GM12878 (cell line): ENCODE data around the gene FNDC3A. TPM values are rescaled to one million over a fixed set of nuclear protein-coding genes. Genes with fewer than 3 reads are reported as not detected.

Experiments used
- ATAC-seq: fragments of 200-7000 bp; cut with Tn5 transposase; 3 replicates; pipeline ENCODE4 v1.9.1; 2020; ENCODE audit warnings: mild to moderate bottlenecking, moderate library complexity
- BruUV-seq: library from RNA; stranded (reverse); fragments of 400-500 nt; replicated peaks from 2 replicates; lab custom pipeline; 2021; lab: Mats Ljungman, UMichigan
- CTCF ChIA-PET: fragments of 300-600 bp; sonication (Branson Sonifier 250); formaldehyde crosslinking; extraction: SDS; loops from one replicate; lab custom pipeline; 2021; ENCODE audit warnings: inconsistent platforms; lab: Yijun Ruan, JAX
- POLR2A ChIA-PET: fragments of 350-600 bp; formaldehyde crosslinking; extraction: SDS; loops from one replicate; lab custom pipeline; 2021; ENCODE audit warnings: inconsistent platforms; lab: Charles Lee
- RAD21 ChIA-PET: fragments of 300-600 bp; sonication (Branson Sonifier 250); formaldehyde crosslinking; loops from one replicate; lab custom pipeline; 2023; ENCODE audit warnings: antibody characterized with exemption; ENCODE audit not compliant: unreplicated experiment; lab: Charles Lee
- SMC1A ChIA-PET: fragments of 300-600 bp; sonication (Branson Sonifier 250); formaldehyde crosslinking; loops from one replicate; lab custom pipeline; 2023; ENCODE audit not compliant: unreplicated experiment, uncharacterized antibody; lab: Charles Lee
- DNase-seq: peaks from one replicate; pipeline ENCODE4 v3.0.0-alpha.2; 2011; ENCODE audit warnings: low read depth, low spot score
- FAIRE-seq: peaks from 3 replicates; lab custom pipeline; 2011; peaks lifted over from hg19 to GRCh38; lab: Jason Lieb, UNC
- H2AFZ ChIP-seq: 2 replicates; pipeline ENCODE4 v1.6.0; 2011; ENCODE audit warnings: low read depth, low read length, control low read depth; ENCODE audit not compliant: control insufficient read depth
- H3K27ac ChIP-seq: 2 replicates; pipeline ENCODE4 v1.5.1; 2011; ENCODE audit warnings: control low read depth; ENCODE audit not compliant: control insufficient read depth, insufficient read depth
- H3K27me3 ChIP-seq, 2 experiments: replicated peaks in 1 of 2; 2 replicates each; pipeline versions ENCODE4 v1.6.0 to v1.6.1; 2011; ENCODE audit warnings: low read length in 1 of 2; ENCODE audit not compliant: control insufficient read depth in 2 of 2, insufficient read depth in 2 of 2
- H3K36me3 ChIP-seq, 2 experiments: 2 replicates each; pipeline ENCODE4 v1.5.1; 2011; ENCODE audit warnings: low read length in 1 of 2; ENCODE audit not compliant: control insufficient read depth in 2 of 2, insufficient read depth in 2 of 2
- H3K4me1 ChIP-seq: 2 replicates; pipeline ENCODE4 v1.6.1; 2011; ENCODE audit warnings: mild to moderate bottlenecking, low read length, moderate library complexity, mixed read lengths; ENCODE audit not compliant: control insufficient read depth, insufficient read depth
- H3K4me2 ChIP-seq: 2 replicates; pipeline ENCODE4 v1.6.0; 2011; ENCODE audit warnings: control low read depth; ENCODE audit not compliant: control insufficient read depth, insufficient read depth
- H3K4me3 ChIP-seq: fragments of 200-600 bp; sonication (generic); 2 replicates; pipeline ENCODE4 v1.5.1; 2016
- H3K79me2 ChIP-seq: 2 replicates; pipeline ENCODE4 v1.6.0; 2011; ENCODE audit warnings: low read length; ENCODE audit not compliant: control insufficient read depth, insufficient read depth
- H3K9ac ChIP-seq: 2 replicates; pipeline ENCODE4 v1.8.0; 2011; ENCODE audit warnings: low read length, control low read depth, mixed read lengths; ENCODE audit not compliant: control insufficient read depth, insufficient read depth
- H3K9me3 ChIP-seq: replicated peaks from 3 replicates; pipeline ENCODE4 v1.5.1; 2011; ENCODE audit warnings: mild to moderate bottlenecking, low read length; ENCODE audit not compliant: control insufficient read depth, insufficient read depth
- H4K20me1 ChIP-seq: 2 replicates; pipeline ENCODE4 v1.6.0; 2011; ENCODE audit not compliant: control insufficient read depth, insufficient read depth
- CREB1 ChIP-seq: IDR thresholded peaks from 2 replicates; pipeline ENCODE4 v1.6.1; 2012; ENCODE audit warnings: low read depth, mild to moderate bottlenecking, inconsistent platforms
- EZH2 ChIP-seq: IDR thresholded peaks from 2 replicates; pipeline ENCODE4 v1.6.1; 2012; ENCODE audit warnings: low read depth, mild to moderate bottlenecking, control low read depth, inconsistent platforms, low read length, borderline replicate concordance; ENCODE audit not compliant: control insufficient read depth
- HDGF ChIP-seq: fragments of 450-650 bp; IDR thresholded peaks from 2 replicates; pipeline ENCODE4 v1.6.1; 2016; ENCODE audit warnings: antibody characterized with exemption
- KAT2A ChIP-seq: conservative IDR thresholded peaks from 2 replicates; pipeline ENCODE4 v1.6.1; 2011; ENCODE audit warnings: low read depth, low read length; ENCODE audit not compliant: control insufficient read depth
- MXI1 ChIP-seq: fragments of 150-350 bp; IDR thresholded peaks from 2 replicates; pipeline ENCODE4 v1.6.1; 2011; ENCODE audit warnings: low read depth, mild to moderate bottlenecking, inconsistent platforms, low read length, improper control_type of control experiment
- POLR2AphosphoS5 ChIP-seq: IDR thresholded peaks from 2 replicates; pipeline ENCODE4 v1.6.1; 2011; ENCODE audit warnings: mild to moderate bottlenecking, low read length, inconsistent platforms
- SMAD5 ChIP-seq: IDR thresholded peaks from 2 replicates; pipeline ENCODE4 v1.6.1; 2016; ENCODE audit warnings: antibody characterized with exemption, low read depth
- STAT1 ChIP-seq: fragments of 450-650 bp; conservative IDR thresholded peaks from 2 replicates; pipeline ENCODE4 v1.6.1; 2014; ENCODE audit warnings: antibody characterized with exemption, mild to moderate bottlenecking
- TARDBP ChIP-seq: IDR thresholded peaks from 2 replicates; pipeline ENCODE4 v1.6.1; 2016; ENCODE audit warnings: borderline replicate concordance
- ZNF274 ChIP-seq: IDR thresholded peaks from one replicate; pipeline ENCODE4 v1.8.0; 2011; ENCODE audit not compliant: insufficient read length, insufficient read depth
- WGBS: methylation state at CpG from one replicate; pipeline ENCODE4 v1.1.6; 2016; ENCODE audit warnings: low lambda C conversion rate; ENCODE audit not compliant: insufficient replicate concordance, insufficient coverage; ENCODE audit errors: missing lambda C conversion rate; 5-methylcytosine and 5-hydroxymethylcytosine counted together
- in situ Hi-C: fragments of 300-500 bp; cut with MboI; formaldehyde crosslinking; loops from 9 replicates; pipeline ENCODE4 v1.14.3; 2018; ENCODE audit warnings: mixed read lengths
- intact Hi-C: fragments of 100-400 bp; cut with micrococcal nuclease; formaldehyde crosslinking; loops from one replicate; pipeline ENCODE4 v1.14.2; 2022; ENCODE audit not compliant: unreplicated experiment
- polyA plus RNA-seq, 11 experiments: library from polyadenylated mRNA; depleted of rRNA in 4 of 11; unstranded in 6 of 11; stranded (reverse) in 5 of 11; fragments of >200 nt; fragmentation: Nextera tagmentation in 4 of 11; fragmentation: Illumina TruSeq in 1 of 11; extraction: Ambion mirVana in 4 of 11; extraction: Trizol in 1 of 11; gene quantifications; 1 replicate in 1 of 11; 2 replicates in 10 of 11; pipeline versions ENCODE4 v1.2.1 to v1.2.3, GENCODE V29; 2011 to 2016; ENCODE audit warnings: inconsistent platforms in 2 of 11, missing spikeins in 2 of 11, low read depth in 1 of 11
- total RNA-seq, 4 experiments: library from RNA; depleted of rRNA in 3 of 4; stranded (reverse); fragments of >200 nt in 3 of 4; fragmentation: Illumina TruSeq in 1 of 4; extraction: Trizol in 1 of 4; gene quantifications; 2 replicates each; pipeline versions ENCODE4 v1.2.1 to v1.2.3, GENCODE V29; 2013 to 2021
- TF ChIP-seq, protein P1 (sequence below): fragments of 450-650 bp; IDR thresholded peaks from 2 replicates; pipeline ENCODE4 v1.6.1; 2018; ENCODE audit warnings: borderline replicate concordance, mild to moderate bottlenecking; ENCODE audit not compliant: partially characterized antibody
- TF ChIP-seq, protein P2 (sequence below): fragments of 450-650 bp; formaldehyde crosslinking; IDR thresholded peaks from 2 replicates; pipeline ENCODE4 v1.4.0; 2020; ENCODE audit warnings: mild to moderate bottlenecking, moderate library complexity
- TF ChIP-seq, protein P3 (sequence below): IDR thresholded peaks from 2 replicates; pipeline ENCODE4 v1.6.1; 2012; ENCODE audit warnings: low read length, inconsistent platforms
- TF ChIP-seq, protein P4 (sequence below): fragments of 450-650 bp; IDR thresholded peaks from 2 replicates; pipeline ENCODE4 v1.6.1; 2016; ENCODE audit warnings: mild to moderate bottlenecking

FNDC3A gene
- total and polyA plus RNA-seq, 10 of the 15 experiments (the other 5 are each of a cell fraction or from before 2014, with no cell fraction given), result 6.3 to 46.4 (median 22.8) TPM

DNA sequence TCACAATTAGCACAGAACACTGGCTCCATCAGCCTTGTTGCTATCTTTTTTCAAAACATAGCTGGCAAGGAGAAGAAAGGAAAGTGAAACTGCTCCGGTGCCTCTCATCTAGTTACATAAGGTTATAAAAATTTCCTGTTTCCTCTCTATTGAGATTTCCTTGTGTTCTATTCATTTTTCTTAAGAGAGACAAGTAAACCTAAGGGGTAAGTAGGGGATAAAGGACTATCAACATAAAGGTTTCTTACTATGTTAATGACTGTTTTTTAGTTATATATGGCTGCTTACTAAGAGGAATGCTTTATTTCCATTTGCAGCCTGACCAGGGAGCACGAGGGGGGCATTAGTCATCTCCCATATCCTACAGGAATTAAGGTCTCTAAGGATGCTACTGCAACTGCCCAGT is 171.2 kb downstream of the FNDC3A start:
- no peak overlapping the region for H3K27ac ChIP-seq
- in situ Hi-C loops (no loop called here), intact Hi-C loops (no loop called here)
- ChIA-PET SMC1A (interaction anchor here (1.6 kb wide), 1 partner anchor 21 kb away, joined by 4 read pairs; no protein-coding TSS in a partner anchor), RAD21 (no interaction called here), POLR2A (no interaction called here), CTCF (interaction anchor here (2.2 kb wide), 1 partner anchor 48 kb away, joined by 4 read pairs; no protein-coding TSS in a partner anchor)
- H3K27me3 ChIP-seq, result no peaks in the 10 kb centered on the region
- no peaks in the 10 kb centered on the region for H3K4me1 ChIP-seq
- H2AFZ ChIP-seq, result no peak overlapping the region
- no TSS peak for BruUV-seq
- H4K20me1 ChIP-seq, result no peaks in the 10 kb centered on the region
- 48% methylated on average over 2 of the region's 2 CpGs for WGBS
- H3K4me2 ChIP-seq, result peak overlapping the region; percentile 2; the same call in 1 of the 2 replicates
- no peaks in the 10 kb centered on the region for H3K79me2 ChIP-seq
- FAIRE-seq, result no peak
- TF ChIP-seq, protein P1, sequence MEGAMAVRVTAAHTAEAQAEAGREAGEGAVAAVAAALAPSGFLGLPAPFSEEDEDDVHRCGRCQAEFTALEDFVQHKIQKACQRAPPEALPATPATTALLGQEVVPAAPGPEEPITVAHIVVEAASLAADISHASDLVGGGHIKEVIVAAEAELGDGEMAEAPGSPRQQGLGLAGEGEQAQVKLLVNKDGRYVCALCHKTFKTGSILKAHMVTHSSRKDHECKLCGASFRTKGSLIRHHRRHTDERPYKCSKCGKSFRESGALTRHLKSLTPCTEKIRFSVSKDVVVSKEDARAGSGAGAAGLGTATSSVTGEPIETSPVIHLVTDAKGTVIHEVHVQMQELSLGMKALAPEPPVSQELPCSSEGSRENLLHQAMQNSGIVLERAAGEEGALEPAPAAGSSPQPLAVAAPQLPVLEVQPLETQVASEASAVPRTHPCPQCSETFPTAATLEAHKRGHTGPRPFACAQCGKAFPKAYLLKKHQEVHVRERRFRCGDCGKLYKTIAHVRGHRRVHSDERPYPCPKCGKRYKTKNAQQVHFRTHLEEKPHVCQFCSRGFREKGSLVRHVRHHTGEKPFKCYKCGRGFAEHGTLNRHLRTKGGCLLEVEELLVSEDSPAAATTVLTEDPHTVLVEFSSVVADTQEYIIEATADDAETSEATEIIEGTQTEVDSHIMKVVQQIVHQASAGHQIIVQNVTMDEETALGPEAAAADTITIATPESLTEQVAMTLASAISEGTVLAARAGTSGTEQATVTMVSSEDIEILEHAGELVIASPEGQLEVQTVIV, result no peak
- no peak for TF ChIP-seq STAT1
- no peak for TF ChIP-seq POLR2AphosphoS5
- no peak for TF ChIP-seq SMAD5
- no peak for TF ChIP-seq MXI1
- TF ChIP-seq ZNF274, result no peak
- TF ChIP-seq, protein P2, sequence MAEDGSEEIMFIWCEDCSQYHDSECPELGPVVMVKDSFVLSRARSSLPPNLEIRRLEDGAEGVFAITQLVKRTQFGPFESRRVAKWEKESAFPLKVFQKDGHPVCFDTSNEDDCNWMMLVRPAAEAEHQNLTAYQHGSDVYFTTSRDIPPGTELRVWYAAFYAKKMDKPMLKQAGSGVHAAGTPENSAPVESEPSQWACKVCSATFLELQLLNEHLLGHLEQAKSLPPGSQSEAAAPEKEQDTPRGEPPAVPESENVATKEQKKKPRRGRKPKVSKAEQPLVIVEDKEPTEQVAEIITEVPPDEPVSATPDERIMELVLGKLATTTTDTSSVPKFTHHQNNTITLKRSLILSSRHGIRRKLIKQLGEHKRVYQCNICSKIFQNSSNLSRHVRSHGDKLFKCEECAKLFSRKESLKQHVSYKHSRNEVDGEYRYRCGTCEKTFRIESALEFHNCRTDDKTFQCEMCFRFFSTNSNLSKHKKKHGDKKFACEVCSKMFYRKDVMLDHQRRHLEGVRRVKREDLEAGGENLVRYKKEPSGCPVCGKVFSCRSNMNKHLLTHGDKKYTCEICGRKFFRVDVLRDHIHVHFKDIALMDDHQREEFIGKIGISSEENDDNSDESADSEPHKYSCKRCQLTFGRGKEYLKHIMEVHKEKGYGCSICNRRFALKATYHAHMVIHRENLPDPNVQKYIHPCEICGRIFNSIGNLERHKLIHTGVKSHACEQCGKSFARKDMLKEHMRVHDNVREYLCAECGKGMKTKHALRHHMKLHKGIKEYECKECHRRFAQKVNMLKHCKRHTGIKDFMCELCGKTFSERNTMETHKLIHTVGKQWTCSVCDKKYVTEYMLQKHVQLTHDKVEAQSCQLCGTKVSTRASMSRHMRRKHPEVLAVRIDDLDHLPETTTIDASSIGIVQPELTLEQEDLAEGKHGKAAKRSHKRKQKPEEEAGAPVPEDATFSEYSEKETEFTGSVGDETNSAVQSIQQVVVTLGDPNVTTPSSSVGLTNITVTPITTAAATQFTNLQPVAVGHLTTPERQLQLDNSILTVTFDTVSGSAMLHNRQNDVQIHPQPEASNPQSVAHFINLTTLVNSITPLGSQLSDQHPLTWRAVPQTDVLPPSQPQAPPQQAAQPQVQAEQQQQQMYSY (CRISPR knock-in tag), result no peak
- TF ChIP-seq, protein P3, sequence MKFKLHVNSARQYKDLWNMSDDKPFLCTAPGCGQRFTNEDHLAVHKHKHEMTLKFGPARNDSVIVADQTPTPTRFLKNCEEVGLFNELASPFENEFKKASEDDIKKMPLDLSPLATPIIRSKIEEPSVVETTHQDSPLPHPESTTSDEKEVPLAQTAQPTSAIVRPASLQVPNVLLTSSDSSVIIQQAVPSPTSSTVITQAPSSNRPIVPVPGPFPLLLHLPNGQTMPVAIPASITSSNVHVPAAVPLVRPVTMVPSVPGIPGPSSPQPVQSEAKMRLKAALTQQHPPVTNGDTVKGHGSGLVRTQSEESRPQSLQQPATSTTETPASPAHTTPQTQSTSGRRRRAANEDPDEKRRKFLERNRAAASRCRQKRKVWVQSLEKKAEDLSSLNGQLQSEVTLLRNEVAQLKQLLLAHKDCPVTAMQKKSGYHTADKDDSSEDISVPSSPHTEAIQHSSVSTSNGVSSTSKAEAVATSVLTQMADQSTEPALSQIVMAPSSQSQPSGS, result no peak
- no peak for TF ChIP-seq HDGF
- TF ChIP-seq KAT2A, result no peak
- no peak for TF ChIP-seq EZH2
- no peak for TF ChIP-seq CREB1
- TF ChIP-seq, protein P4, sequence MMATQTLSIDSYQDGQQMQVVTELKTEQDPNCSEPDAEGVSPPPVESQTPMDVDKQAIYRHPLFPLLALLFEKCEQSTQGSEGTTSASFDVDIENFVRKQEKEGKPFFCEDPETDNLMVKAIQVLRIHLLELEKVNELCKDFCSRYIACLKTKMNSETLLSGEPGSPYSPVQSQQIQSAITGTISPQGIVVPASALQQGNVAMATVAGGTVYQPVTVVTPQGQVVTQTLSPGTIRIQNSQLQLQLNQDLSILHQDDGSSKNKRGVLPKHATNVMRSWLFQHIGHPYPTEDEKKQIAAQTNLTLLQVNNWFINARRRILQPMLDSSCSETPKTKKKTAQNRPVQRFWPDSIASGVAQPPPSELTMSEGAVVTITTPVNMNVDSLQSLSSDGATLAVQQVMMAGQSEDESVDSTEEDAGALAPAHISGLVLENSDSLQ, result no peak
- no peak for TF ChIP-seq TARDBP
- 0 out of 3 replicates have a peak, but pooled peaks have one; percentile 22 for ATAC-seq
- DNase-seq, result no peak
- H3K36me3 ChIP-seq, result peaks cover 0 to 25% of the 10 kb centered on the region in 2 experiments; a peak in 3 of 4 replicates
- H3K9me3 ChIP-seq, result peaks cover 6% of the 10 kb centered on the region; the same call in 2 of the 3 replicates
- H3K9ac ChIP-seq, result no peak overlapping the region
- H3K4me3 ChIP-seq, result no peak overlapping the region
